G401 (cell line): ENCODE data around the gene CHORDC1. TPM values are rescaled to one million over a fixed set of nuclear protein-coding genes. Genes with fewer than 3 reads are reported as not detected.
"Not testable (repeated sequence)": the region's sequence is repeated elsewhere in the genome, so short reads cannot be mapped to it uniquely, and the experiment has no call there.

Source experiments
- DNase-seq: peaks from one replicate; pipeline ENCODE4 v3.0.0-alpha.2; 2015; ENCODE audit warnings: low spot score
- in situ Hi-C: cut with HindIII; loops from 2 replicates; pipeline ENCODE4 v1.10.0; 2016; ENCODE audit warnings: low sequenced_read_pairs, mixed read lengths
- total RNA-seq: library from RNA; depleted of rRNA; stranded (reverse); fragments of >200 nt; shearing (Covaris generic); gene quantifications from 2 replicates; pipeline ENCODE4 v1.2.3, GENCODE V29; 2014

The CHORDC1 gene
- total RNA-seq, 1 experiment from 2014 or later = 91.7 TPM

DNA sequence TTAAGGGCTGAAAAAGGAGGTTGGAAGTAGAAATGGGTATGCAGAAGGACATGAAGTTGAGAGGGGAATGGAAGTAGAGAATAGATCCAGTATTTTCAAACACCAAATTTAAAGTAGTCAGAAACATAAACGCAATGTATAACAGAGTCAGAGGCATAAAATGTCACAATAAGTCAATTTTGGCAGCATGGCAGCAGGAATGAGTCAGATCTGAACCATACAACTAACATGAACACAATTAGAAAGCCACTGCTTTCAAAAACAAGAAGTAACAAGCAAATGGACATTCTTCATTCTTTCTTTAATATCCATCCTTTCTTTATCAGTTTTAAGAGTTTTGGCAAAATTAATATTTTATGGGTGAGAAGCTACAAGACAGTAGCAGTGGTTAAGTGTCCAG lies 2.5 kb downstream of the CHORDC1 start:
- DNase-seq = no peak
- in situ Hi-C loops = no loop called here

GRCh38 chr11:90219438-90219837 lies 3.4 kb downstream of the CHORDC1 start:
- in situ Hi-C loops = no loop called here
- no peak for DNase-seq

DNA sequence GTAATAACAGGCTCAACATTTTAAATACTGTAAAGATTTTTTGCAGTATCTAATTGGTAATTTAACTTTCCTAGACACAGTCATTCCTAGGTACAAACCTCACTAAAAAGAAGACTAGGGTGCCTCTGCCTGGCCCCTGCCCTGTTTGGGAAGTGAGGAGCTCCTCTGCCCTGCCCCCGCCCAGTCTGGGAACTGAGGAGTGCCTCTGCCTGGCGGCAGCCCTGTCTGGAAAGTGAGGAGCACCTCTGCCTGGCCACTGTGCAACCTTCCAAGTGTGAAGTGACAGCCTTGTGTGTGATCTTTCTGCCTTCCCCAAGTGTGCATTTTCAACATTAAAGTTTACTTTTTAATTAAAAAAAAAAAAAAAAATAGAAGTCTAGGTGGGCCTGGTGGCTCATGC lies 4.2 kb downstream of the CHORDC1 start:
- in situ Hi-C loops = no loop called here
- DNase-seq = no peak

GRCh38 chr11:90216611-90217010 lies 6.2 kb downstream of the CHORDC1 start:
- in situ Hi-C loops = no loop called here

DNA sequence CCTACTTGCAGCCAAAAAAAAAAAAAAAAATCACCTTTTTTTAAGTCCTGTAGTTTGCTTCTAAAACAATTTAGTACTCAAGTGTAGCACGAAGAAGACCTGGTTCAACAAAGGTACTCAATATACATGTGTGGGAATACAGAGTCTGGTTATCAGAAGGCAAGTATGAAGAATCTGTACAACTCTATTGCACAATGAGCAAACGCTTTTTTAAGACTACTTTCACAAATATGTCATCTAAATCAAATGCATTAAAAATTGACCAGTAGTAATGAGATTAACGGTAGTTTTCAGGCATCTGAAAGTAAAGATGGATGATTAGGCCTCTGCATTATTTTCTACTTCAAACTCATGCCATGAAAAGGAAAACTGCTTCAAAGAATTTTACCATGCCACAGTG lies 9.5 kb downstream of the CHORDC1 start:
- in situ Hi-C loops = no loop called here
- no peak for DNase-seq

More at GRCh38 chr11:90216611-90217010, 6.2 kb downstream of the CHORDC1 start:
- no peak for DNase-seq

DNA sequence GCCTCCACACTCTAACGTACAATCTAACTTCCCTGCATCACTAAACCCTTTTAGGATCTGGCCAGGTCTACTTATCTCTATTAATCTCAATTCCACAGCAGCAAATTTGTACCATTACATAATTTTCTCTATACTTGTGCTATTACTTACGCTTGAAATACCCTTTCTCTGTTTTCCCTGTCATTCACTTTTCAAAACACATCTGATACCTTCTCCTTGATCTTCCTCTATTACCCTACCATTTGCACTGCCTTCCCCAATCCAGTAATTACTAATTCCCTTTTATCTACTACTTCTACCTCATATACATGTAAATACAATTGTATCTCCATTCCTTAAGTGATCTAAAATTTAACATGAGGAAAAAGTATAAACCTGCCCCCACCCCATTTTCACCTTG lies 14.0 kb downstream of the CHORDC1 start:
- DNase-seq = no peak
- in situ Hi-C loops = no loop called here

DNA sequence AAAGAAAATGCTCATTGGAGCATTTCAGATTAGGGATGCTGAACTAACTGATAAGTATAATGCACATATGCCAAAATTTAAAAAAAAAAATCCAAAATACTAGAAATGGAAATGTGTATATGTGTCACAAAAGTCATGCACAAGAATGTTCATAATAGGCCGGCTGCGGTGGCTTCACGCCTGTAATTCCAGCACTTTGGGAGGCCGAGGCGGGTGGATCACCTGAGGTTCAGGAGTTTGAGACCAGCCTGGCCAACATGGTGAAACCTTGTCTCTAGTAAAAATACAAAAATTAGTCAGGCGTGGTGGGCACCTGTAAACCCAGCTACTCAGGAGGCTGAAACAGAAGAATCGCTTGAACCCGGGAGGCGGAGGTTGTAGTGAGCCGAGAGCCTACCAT lies 14.9 kb downstream of the CHORDC1 start:
- DNase-seq, in situ Hi-C loops: not testable (repeated sequence)

GRCh38 chr11:90204832-90205646 lies 17.8 kb downstream of the CHORDC1 start:
- DNase-seq = peak; percentile 67
- in situ Hi-C loops = no loop called here

- in situ Hi-C loops = no loop called here
- no peak for DNase-seq
These were observed 18.4 kb downstream of the CHORDC1 start for GRCh38 chr11:90204407-90204806.

- no peak for DNase-seq
- in situ Hi-C loops = no loop called here
These were observed 20.5 kb downstream of the CHORDC1 start for GRCh38 chr11:90202342-90202741.

- no peak for DNase-seq
- in situ Hi-C loops = no loop called here
These were observed 25.5 kb downstream of the CHORDC1 start for GRCh38 chr11:90197377-90197776.

GRCh38 chr11:90192869-90193582 lies 29.8 kb downstream of the CHORDC1 start:
- in situ Hi-C loops = no loop called here
- DNase-seq = no peak

- in situ Hi-C loops = no loop called here
- DNase-seq = no peak
These were observed 33.8 kb downstream of the CHORDC1 start for GRCh38 chr11:90189011-90189410.

DNA sequence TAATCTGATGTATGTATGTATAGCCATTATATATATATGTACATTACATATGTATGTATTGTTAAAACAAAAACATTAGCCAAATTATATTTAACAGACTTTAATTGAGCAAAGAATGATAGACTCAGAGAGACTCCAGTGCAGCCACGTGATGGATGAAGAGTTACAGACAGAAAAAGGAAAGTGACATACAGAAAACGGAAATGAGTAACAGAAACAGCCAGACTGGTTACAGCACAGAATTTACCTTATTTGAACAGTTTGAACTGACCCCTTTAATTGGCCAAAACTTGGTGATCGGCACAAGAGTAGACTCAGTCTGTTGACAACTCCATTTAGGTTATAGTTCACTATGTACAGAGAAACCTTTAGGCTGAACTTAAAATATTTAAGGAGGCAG lies 35.0 kb downstream of the CHORDC1 start:
- no peak for DNase-seq
- in situ Hi-C loops = no loop called here

- no peak for DNase-seq
- in situ Hi-C loops = no loop called here
These were observed 42.9 kb downstream of the CHORDC1 start for GRCh38 chr11:90179923-90180322.

DNA sequence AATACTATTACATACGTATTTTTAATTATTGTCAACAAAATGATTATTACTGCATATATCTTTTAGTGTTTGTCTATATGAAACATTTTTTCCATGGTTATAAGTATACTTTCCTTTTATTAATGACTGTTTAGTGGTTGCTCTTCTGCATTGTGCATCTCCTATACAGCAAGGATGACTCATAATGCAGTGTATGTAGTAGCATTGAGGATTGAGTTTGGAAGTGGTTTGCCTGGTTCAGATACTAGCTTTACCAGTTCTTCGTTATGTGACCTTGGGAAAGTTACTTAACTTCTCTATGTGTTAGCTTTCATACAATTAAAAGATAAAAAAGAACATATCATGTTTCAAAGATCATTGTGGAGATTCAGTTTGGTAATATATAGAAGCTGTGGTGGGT lies 44.1 kb downstream of the CHORDC1 start:
- in situ Hi-C loops = no loop called here
- DNase-seq = no peak

DNA sequence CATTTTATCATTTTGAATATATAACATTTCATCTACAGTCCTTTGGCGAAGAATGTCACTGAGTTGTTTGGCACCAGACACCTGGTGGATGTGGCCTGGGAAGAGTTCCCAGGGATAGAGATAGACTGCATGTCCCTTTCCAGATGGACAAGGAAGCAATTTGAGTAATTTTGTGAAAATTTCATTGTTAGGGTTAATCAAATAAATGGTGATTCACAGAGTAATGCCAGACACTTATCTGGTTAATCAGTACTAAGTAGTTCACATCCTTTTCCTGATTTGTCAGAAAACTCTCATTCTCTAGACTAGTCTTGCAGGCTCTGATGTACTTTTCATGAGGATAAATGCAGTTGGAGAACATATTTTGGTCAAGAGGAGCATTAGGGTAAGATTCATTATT lies 46.8 kb downstream of the CHORDC1 start:
- no peak for DNase-seq
- in situ Hi-C loops = no loop called here

DNA sequence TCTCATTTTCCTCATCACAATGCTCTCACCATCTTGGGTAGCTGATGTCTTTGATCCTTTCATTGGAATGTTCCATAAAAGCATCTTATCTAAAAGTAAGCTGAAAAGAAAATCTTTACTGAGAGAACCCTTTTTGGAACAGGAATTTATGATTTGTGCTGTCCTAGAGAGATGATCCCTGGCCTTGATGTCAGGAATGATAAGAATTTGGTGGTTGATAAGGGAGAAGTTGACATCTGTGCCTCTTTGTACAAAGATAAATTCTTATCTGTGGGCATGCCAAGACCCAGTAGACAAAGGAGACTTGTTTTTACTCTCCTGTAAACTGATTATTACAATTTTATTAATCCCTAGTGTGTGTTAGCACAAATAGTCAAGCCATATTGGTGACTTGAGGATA lies 51.5 kb downstream of the CHORDC1 start:
- no peak for DNase-seq
- in situ Hi-C loops = no loop called here

DNA sequence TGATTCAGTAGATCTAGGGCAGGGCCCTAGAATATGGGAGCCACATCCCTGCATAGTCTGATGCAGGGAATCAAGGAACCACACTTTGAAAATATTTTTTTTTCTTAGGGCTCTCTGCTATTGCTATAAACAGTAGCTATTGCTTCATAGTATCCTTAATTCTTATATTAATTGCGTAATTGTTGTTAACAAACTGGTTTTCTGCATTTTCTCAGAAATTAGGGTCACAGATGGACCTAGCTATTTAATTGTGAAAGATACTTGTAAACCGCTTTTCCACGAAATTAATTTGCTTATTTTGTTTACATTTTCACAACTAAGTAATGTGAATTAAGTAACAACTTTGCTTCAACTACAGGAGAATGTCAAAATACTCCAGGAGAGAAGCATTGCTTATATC lies 54.3 kb downstream of the CHORDC1 start:
- in situ Hi-C loops = no loop called here
- DNase-seq = no peak

GRCh38 chr11:90167704-90168103 lies 55.1 kb downstream of the CHORDC1 start:
- DNase-seq, in situ Hi-C loops: not testable (repeated sequence)
